Left renal cortex interstitium (tissue), 4 donors: Measurements from ENCODE around the gene PAX5. TPM values are rescaled to one million over a fixed set of nuclear protein-coding genes. Genes with fewer than 3 reads are reported as not detected.
A peak's percentile ranks its signal among the peaks of the same experiment; 100 is the strongest.

ENCODE experiments used
- DNase-seq, 4 donors: peaks; one replicate each; pipeline ENCODE4 v3.0.0-alpha.2; 2013; ENCODE audit warnings: low read depth in 4 of 4, low spot score in 2 of 4, missing footprints in 1 of 4
- polyA plus RNA-seq, 4 donors: library from polyadenylated mRNA; unstranded; fragments of 120-200 nt; gene quantifications; one replicate each; pipeline ENCODE4 v1.2.1, GENCODE V29; 2013; ENCODE audit not compliant: insufficient read length in 4 of 4

PAX5 gene
- polyA plus RNA-seq, 4 donors: 0.16 to 0.28 (median 0.19) TPM

GRCh38 chr9:36818965-36819870, 214.8 kb downstream of the PAX5 start:
- DNase-seq: peak in 3 of 4 donors; percentile 50 to 63 (median 57)

- DNase-seq: no peak
Measured at GRCh38 chr9:36818242-36818938, 215.7 kb downstream of the PAX5 start.

GRCh38 chr9:36817160-36817834, 216.8 kb downstream of the PAX5 start:
- DNase-seq: no peak

GRCh38 chr9:36816371-36816770, 217.7 kb downstream of the PAX5 start:
- no peak for DNase-seq

- no peak for DNase-seq
Measured at GRCh38 chr9:36815566-36816348, 218.3 kb downstream of the PAX5 start.

- DNase-seq: no peak
Measured at GRCh38 chr9:36815023-36815422, 219.0 kb downstream of the PAX5 start.

GRCh38 chr9:36813154-36813553, 220.9 kb downstream of the PAX5 start:
- no peak for DNase-seq

- no peak for DNase-seq
Measured at GRCh38 chr9:36812556-36812955, 221.5 kb downstream of the PAX5 start.

- DNase-seq: no peak
Measured at GRCh38 chr9:36808251-36808650, 225.8 kb downstream of the PAX5 start.

- DNase-seq: no peak
Measured at GRCh38 chr9:36803961-36804360, 230.1 kb downstream of the PAX5 start.

GRCh38 chr9:36802201-36802920, 231.7 kb downstream of the PAX5 start:
- DNase-seq: no peak

GRCh38 chr9:36800455-36800854, 233.6 kb downstream of the PAX5 start:
- DNase-seq: no peak

- DNase-seq: no peak
Measured at GRCh38 chr9:36798350-36799065, 235.6 kb downstream of the PAX5 start.

- DNase-seq: no peak
Measured at GRCh38 chr9:36797471-36798220, 236.4 kb downstream of the PAX5 start.

- no peak for DNase-seq
Measured at GRCh38 chr9:36796671-36797419, 237.2 kb downstream of the PAX5 start.

GRCh38 chr9:36794461-36794860, 239.6 kb downstream of the PAX5 start:
- DNase-seq: no peak

GRCh38 chr9:36793277-36793676, 240.8 kb downstream of the PAX5 start:
- DNase-seq: no peak
